ENCODE measurements around the gene TTBK2.

TTBK2 gene

GRCh38 chr15:42918047-42918446 is 2.5 kb downstream of the TTBK2 start:
- TF ChIP-seq CTCF (IDR thresholded peaks at IDR 0.05) = no peak

- no peak for TF ChIP-seq CTCF (IDR thresholded peaks at IDR 0.05)
Measured at GRCh38 chr15:42915654-42916315, 4.8 kb downstream of the TTBK2 start.

- TF ChIP-seq CTCF (IDR thresholded peaks at IDR 0.05) = no peak
Measured at GRCh38 chr15:42914728-42915497, 5.7 kb downstream of the TTBK2 start.

GRCh38 chr15:42911058-42911592 is 9.5 kb downstream of the TTBK2 start:
- TF ChIP-seq CTCF (IDR thresholded peaks at IDR 0.05) = no peak

GRCh38 chr15:42908538-42908937 is 12.0 kb downstream of the TTBK2 start:
- no peak for TF ChIP-seq CTCF (IDR thresholded peaks at IDR 0.05)

- TF ChIP-seq CTCF (IDR thresholded peaks at IDR 0.05) = no peak
Measured at GRCh38 chr15:42903388-42904324, 16.9 kb downstream of the TTBK2 start.

GRCh38 chr15:42891569-42891968 is 29.0 kb downstream of the TTBK2 start:
- no peak for TF ChIP-seq CTCF (IDR thresholded peaks at IDR 0.05)

Measured in LNCAP (cell line).